Measurements from ENCODE around the gene CUL4A.

DNA sequence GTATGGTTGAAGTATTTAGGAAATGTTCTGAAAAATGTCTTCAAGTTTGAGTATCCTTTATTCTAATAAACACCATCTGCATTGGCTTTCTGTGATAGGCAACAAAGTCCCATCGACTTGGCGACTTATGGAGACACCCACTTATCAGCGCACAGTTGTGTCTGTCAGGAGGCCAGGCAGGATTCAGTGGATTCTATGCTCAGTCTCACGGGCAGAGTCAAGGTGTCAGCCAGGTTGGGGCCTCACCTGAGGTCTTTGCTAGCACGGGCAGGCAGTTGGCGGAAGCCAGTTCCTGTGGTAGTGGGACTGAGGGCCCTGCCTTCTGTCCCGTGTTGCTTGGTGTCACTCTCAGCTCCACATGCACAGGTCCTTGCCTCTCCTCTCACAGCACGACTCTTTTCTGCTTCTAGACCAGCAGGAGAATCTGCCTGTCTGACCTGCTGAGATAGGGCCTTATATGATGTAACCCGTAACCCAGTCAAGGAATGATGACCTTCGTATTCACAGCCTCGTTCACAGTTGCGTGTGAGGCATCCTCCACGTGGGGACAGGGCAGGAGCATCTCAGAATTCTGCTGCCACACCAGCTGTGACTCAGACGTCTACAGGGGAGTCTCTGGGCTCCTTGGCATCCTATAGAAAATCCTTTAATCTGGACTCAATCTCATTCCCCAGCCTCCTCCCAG lies 10.0 kb downstream of the CUL4A start:
- TF ChIP-seq POLR2A (IDR thresholded peaks at IDR 0.05; ENCODE audit: low read length) (no peak), GATA1 (IDR thresholded peaks at IDR 0.05; ENCODE audit: low read depth, low read length) (no peak)

Data from erythroblast (primary cell).